ENCODE data around the gene DMRT2.

The DMRT2 gene

GRCh38 chr9:1100201-1100600 is 50.0 kb downstream of the DMRT2 start:
- no peak overlapping the region for H3K9ac ChIP-seq (ENCODE audit: low read length)
- no peaks in the 10 kb centered on the region for H3K27me3 ChIP-seq (ENCODE audit: low read length)
- H3K4me3 ChIP-seq (ENCODE audit: insufficient read depth, low read length, poor library complexity, severe bottlenecking), result no peak overlapping the region
- H3F3A ChIP-seq (ENCODE audit: insufficient read depth), result no peaks in the 10 kb centered on the region
- no peaks in the 10 kb centered on the region for H3K79me2 ChIP-seq (ENCODE audit: insufficient read depth, low read length)
- H2AFZ ChIP-seq (ENCODE audit: low read depth, low read length, severe bottlenecking), result no peak overlapping the region
- TF ChIP-seq CTCF (IDR thresholded peaks at IDR 0.05; ENCODE audit: insufficient read depth, low read length, poor library complexity, severe bottlenecking), result no peak
- TF ChIP-seq EZH2phosphoT487 (conservative IDR thresholded peaks at IDR 0.05; ENCODE audit: low read length), result no peak
- no peaks in the 10 kb centered on the region for H3K9me3 ChIP-seq (ENCODE audit: insufficient read depth, low read length)
- no peaks in the 10 kb centered on the region for H4K20me1 ChIP-seq (ENCODE audit: low read depth, low read length)
- H3K36me3 ChIP-seq (ENCODE audit: low read length), result no peaks in the 10 kb centered on the region
- no peak overlapping the region for H3K27ac ChIP-seq (ENCODE audit: low read depth, low read length)
- H3K4me2 ChIP-seq (ENCODE audit: low read depth, low read length, poor library complexity, severe bottlenecking), result no peak overlapping the region
- H3K9me2 ChIP-seq (replicated peaks; ENCODE audit: insufficient read depth, low read length), result no peaks in the 10 kb centered on the region

- Histone ChIP-seq H3K79me2 (ENCODE audit: insufficient read depth, low read length) (no peaks in the 10 kb centered on the region), H3K9me2 (replicated peaks; ENCODE audit: insufficient read depth, low read length) (no peaks in the 10 kb centered on the region), H2AFZ (ENCODE audit: low read depth, low read length, severe bottlenecking) (no peak overlapping the region), H3K27me3 (ENCODE audit: low read length) (no peaks in the 10 kb centered on the region), H3K9ac (ENCODE audit: low read length) (no peak overlapping the region), H3K36me3 (ENCODE audit: low read length) (no peaks in the 10 kb centered on the region), H3K4me3 (ENCODE audit: insufficient read depth, low read length, poor library complexity, severe bottlenecking) (no peak overlapping the region), H3F3A (ENCODE audit: insufficient read depth) (no peaks in the 10 kb centered on the region), H3K4me2 (ENCODE audit: low read depth, low read length, poor library complexity, severe bottlenecking) (no peak overlapping the region), H3K9me3 (ENCODE audit: insufficient read depth, low read length) (no peaks in the 10 kb centered on the region), H3K27ac (ENCODE audit: low read depth, low read length) (no peak overlapping the region), H4K20me1 (ENCODE audit: low read depth, low read length) (no peaks in the 10 kb centered on the region)
- TF ChIP-seq EZH2phosphoT487 (conservative IDR thresholded peaks at IDR 0.05; ENCODE audit: low read length) (no peak), CTCF (IDR thresholded peaks at IDR 0.05; ENCODE audit: insufficient read depth, low read length, poor library complexity, severe bottlenecking) (no peak)
These were observed 50.8 kb downstream of the DMRT2 start for GRCh38 chr9:1100945-1101344.

- Histone ChIP-seq H3K27ac (ENCODE audit: low read depth, low read length) (no peak overlapping the region), H3K4me2 (ENCODE audit: low read depth, low read length, poor library complexity, severe bottlenecking) (no peak overlapping the region), H3K36me3 (ENCODE audit: low read length) (no peaks in the 10 kb centered on the region), H3K9me3 (ENCODE audit: insufficient read depth, low read length) (no peaks in the 10 kb centered on the region), H3K79me2 (ENCODE audit: insufficient read depth, low read length) (no peaks in the 10 kb centered on the region), H3K27me3 (ENCODE audit: low read length) (no peaks in the 10 kb centered on the region), H2AFZ (ENCODE audit: low read depth, low read length, severe bottlenecking) (no peak overlapping the region), H3K9me2 (replicated peaks; ENCODE audit: insufficient read depth, low read length) (no peaks in the 10 kb centered on the region), H3K9ac (ENCODE audit: low read length) (no peak overlapping the region), H3F3A (ENCODE audit: insufficient read depth) (no peaks in the 10 kb centered on the region), H3K4me3 (ENCODE audit: insufficient read depth, low read length, poor library complexity, severe bottlenecking) (no peak overlapping the region), H4K20me1 (ENCODE audit: low read depth, low read length) (no peaks in the 10 kb centered on the region)
- TF ChIP-seq CTCF (IDR thresholded peaks at IDR 0.05; ENCODE audit: insufficient read depth, low read length, poor library complexity, severe bottlenecking) (no peak), EZH2phosphoT487 (conservative IDR thresholded peaks at IDR 0.05; ENCODE audit: low read length) (no peak)
These were observed 51.9 kb downstream of the DMRT2 start for GRCh38 chr9:1101846-1102641.

Measured in SU-DHL-6 (cell line).